Effector memory CD4-positive, alpha-beta T cell (primary cell): ENCODE data around the gene ZEB2.

Source experiments
- DNase-seq, 3 donors: peaks; one replicate each; pipeline ENCODE4 v3.0.0-alpha.2; 2020
- H3K27ac ChIP-seq: 2 replicates; pipeline ENCODE4 v1.7.0; 2013; ENCODE audit warnings: mild to moderate bottlenecking, low read length, moderate library complexity; ENCODE audit not compliant: insufficient read depth, poor library complexity, severe bottlenecking
- H3K27me3 ChIP-seq: replicated peaks from 2 replicates; pipeline ENCODE4 v1.7.0; 2013; ENCODE audit warnings: mild to moderate bottlenecking, low read length; ENCODE audit not compliant: insufficient read depth, control insufficient read depth, poor library complexity, severe bottlenecking
- H3K36me3 ChIP-seq: 2 replicates; pipeline ENCODE4 v1.7.0; 2013; ENCODE audit warnings: mild to moderate bottlenecking, low read length, moderate library complexity; ENCODE audit not compliant: control insufficient read depth, insufficient read depth
- H3K4me1 ChIP-seq: 2 replicates; pipeline ENCODE4 v1.7.0; 2013; ENCODE audit warnings: low read length, mild to moderate bottlenecking; ENCODE audit not compliant: control insufficient read depth, insufficient read depth, poor library complexity, severe bottlenecking
- H3K4me3 ChIP-seq: 2 replicates; pipeline ENCODE4 v1.7.0; 2013; ENCODE audit warnings: low read length, low read depth, mild to moderate bottlenecking; ENCODE audit not compliant: insufficient read depth, poor library complexity, severe bottlenecking
- H3K9me3 ChIP-seq: 2 replicates; pipeline ENCODE4 v1.7.0; 2013; ENCODE audit warnings: mild to moderate bottlenecking, low read length, moderate library complexity; ENCODE audit not compliant: control insufficient read depth

Gene ZEB2

GRCh38 chr2:144403933-144404332, 116.0 kb downstream of the ZEB2 start:
- Histone ChIP-seq H3K4me1 (no peaks in the 10 kb centered on the region), H3K27me3 (no peaks in the 10 kb centered on the region), H3K9me3 (no peaks in the 10 kb centered on the region), H3K36me3 (no peaks in the 10 kb centered on the region), H3K27ac (no peak overlapping the region), H3K4me3 (no peak overlapping the region)
- no peak for DNase-seq

GRCh38 chr2:144402251-144402650, 117.7 kb downstream of the ZEB2 start:
- Histone ChIP-seq H3K4me1 (no peaks in the 10 kb centered on the region), H3K27me3 (no peaks in the 10 kb centered on the region), H3K4me3 (no peak overlapping the region), H3K36me3 (no peaks in the 10 kb centered on the region), H3K27ac (no peak overlapping the region), H3K9me3 (no peaks in the 10 kb centered on the region)
- DNase-seq, result no peak

- no peaks in the 10 kb centered on the region for H3K36me3 ChIP-seq
- no peak overlapping the region for H3K4me3 ChIP-seq
- no peaks in the 10 kb centered on the region for H3K9me3 ChIP-seq
- no peaks in the 10 kb centered on the region for H3K27me3 ChIP-seq
- H3K4me1 ChIP-seq, result no peaks in the 10 kb centered on the region
- no peak overlapping the region for H3K27ac ChIP-seq
- DNase-seq, result no peak
Measured at GRCh38 chr2:144401036-144401435, 118.9 kb downstream of the ZEB2 start.

GRCh38 chr2:144396318-144396717, 123.6 kb downstream of the ZEB2 start:
- Histone ChIP-seq H3K4me3 (no peak overlapping the region), H3K36me3 (no peaks in the 10 kb centered on the region), H3K9me3 (no peaks in the 10 kb centered on the region), H3K27ac (no peak overlapping the region), H3K27me3 (no peaks in the 10 kb centered on the region), H3K4me1 (no peaks in the 10 kb centered on the region)
- no peak for DNase-seq

GRCh38 chr2:144390424-144391020, 129.4 kb downstream of the ZEB2 start:
- DNase-seq, result no peak
- Histone ChIP-seq H3K27ac (no peak overlapping the region), H3K36me3 (no peaks in the 10 kb centered on the region), H3K4me1 (no peaks in the 10 kb centered on the region), H3K27me3 (no peaks in the 10 kb centered on the region), H3K4me3 (no peak overlapping the region), H3K9me3 (no peaks in the 10 kb centered on the region)

- H3K36me3 ChIP-seq, result no peaks in the 10 kb centered on the region
- H3K4me3 ChIP-seq, result no peak overlapping the region
- no peaks in the 10 kb centered on the region for H3K9me3 ChIP-seq
- H3K4me1 ChIP-seq, result no peaks in the 10 kb centered on the region
- no peak for DNase-seq
- no peak overlapping the region for H3K27ac ChIP-seq
- H3K27me3 ChIP-seq, result no peaks in the 10 kb centered on the region
Measured at GRCh38 chr2:144389930-144390311, 130.0 kb downstream of the ZEB2 start.

GRCh38 chr2:144389151-144389929, 130.6 kb downstream of the ZEB2 start:
- no peak for DNase-seq
- Histone ChIP-seq H3K27ac (no peak overlapping the region), H3K36me3 (no peaks in the 10 kb centered on the region), H3K4me1 (no peaks in the 10 kb centered on the region), H3K4me3 (no peak overlapping the region), H3K9me3 (no peaks in the 10 kb centered on the region), H3K27me3 (no peaks in the 10 kb centered on the region)

GRCh38 chr2:144385381-144385780, 134.5 kb downstream of the ZEB2 start:
- H3K27ac ChIP-seq, result no peak overlapping the region
- no peaks in the 10 kb centered on the region for H3K36me3 ChIP-seq
- DNase-seq, result no peak
- H3K9me3 ChIP-seq, result no peaks in the 10 kb centered on the region
- H3K4me1 ChIP-seq, result peaks cover 2% of the 10 kb centered on the region
- H3K27me3 ChIP-seq, result no peaks in the 10 kb centered on the region
- H3K4me3 ChIP-seq, result no peak overlapping the region

GRCh38 chr2:144383571-144384100, 136.3 kb downstream of the ZEB2 start:
- no peaks in the 10 kb centered on the region for H3K27me3 ChIP-seq
- H3K4me1 ChIP-seq, result peaks cover 2% of the 10 kb centered on the region
- H3K36me3 ChIP-seq, result no peaks in the 10 kb centered on the region
- no peaks in the 10 kb centered on the region for H3K9me3 ChIP-seq
- no peak overlapping the region for H3K4me3 ChIP-seq
- no peak overlapping the region for H3K27ac ChIP-seq
- DNase-seq, result no peak

- H3K4me1 ChIP-seq, result peaks cover 2% of the 10 kb centered on the region
- DNase-seq, result no peak
- no peak overlapping the region for H3K27ac ChIP-seq
- no peaks in the 10 kb centered on the region for H3K27me3 ChIP-seq
- no peak overlapping the region for H3K4me3 ChIP-seq
- H3K9me3 ChIP-seq, result no peaks in the 10 kb centered on the region
- no peaks in the 10 kb centered on the region for H3K36me3 ChIP-seq
Measured at GRCh38 chr2:144382849-144383248, 137.1 kb downstream of the ZEB2 start.
